ENCODE results near the gene NDOR1.

- TF ChIP-seq CTCF (IDR thresholded peaks at IDR 0.05; ENCODE audit: low read length) = no peak
- TF ChIP-seq EZH2 (IDR thresholded peaks at IDR 0.05; ENCODE audit: borderline replicate concordance, low read length) = no peak
These were observed 48.7 kb upstream of the NDOR1 start for GRCh38 chr9:137156567-137157375.

Data from OCI-LY1 (cell line).